DND-41 (cell line): ENCODE data around the gene TSHZ2.
"Not testable (repeated sequence)": the region's sequence is repeated elsewhere in the genome, so short reads cannot be mapped to it uniquely, and the experiment has no call there.

Source experiments
- ATAC-seq: fragments of 200-7000 bp; cut with Tn5 transposase; 3 replicates; pipeline ENCODE4 v1.9.1; 2021; ENCODE audit warnings: low read depth; ENCODE audit not compliant: insufficient read depth
- DNase-seq: peaks from one replicate; pipeline ENCODE4 v3.0.0-alpha.2; 2020
- H2AFZ ChIP-seq: 2 replicates; pipeline ENCODE4 v1.6.0; 2012; ENCODE audit warnings: low read depth, low read length
- H3K27ac ChIP-seq: 2 replicates; pipeline ENCODE4 v1.5.1; 2012; ENCODE audit warnings: low read length, inconsistent platforms
- H3K27me3 ChIP-seq: fragments of 200-600 bp; sonication (generic); 2 replicates; pipeline ENCODE4 v1.6.0; 2012; ENCODE audit warnings: low read length, mild to moderate bottlenecking, inconsistent platforms; ENCODE audit not compliant: insufficient read depth, poor library complexity
- H3K36me3 ChIP-seq: 2 replicates; pipeline ENCODE4 v1.5.1; 2012; ENCODE audit warnings: low read length, inconsistent platforms; ENCODE audit not compliant: insufficient read depth
- H3K4me1 ChIP-seq: 2 replicates; pipeline ENCODE4 v1.5.1; 2012; ENCODE audit warnings: mild to moderate bottlenecking, low read length; ENCODE audit not compliant: insufficient read depth
- H3K4me2 ChIP-seq: 2 replicates; pipeline ENCODE4 v1.6.0; 2012; ENCODE audit warnings: mild to moderate bottlenecking, moderate library complexity, low read length, inconsistent platforms; ENCODE audit not compliant: insufficient read depth
- H3K4me3 ChIP-seq, 2 experiments: fragments of 200-600 bp in 1 of 2; shearing (Covaris generic) in 1 of 2; 2 replicates each; pipeline ENCODE4 v1.5.1; 2012 to 2016; ENCODE audit warnings: inconsistent platforms in 2 of 2, low read length in 2 of 2, mild to moderate bottlenecking in 2 of 2, low read depth in 1 of 2, moderate library complexity in 1 of 2
- H3K79me2 ChIP-seq: 2 replicates; pipeline ENCODE4 v1.6.0; 2012; ENCODE audit warnings: low read length, inconsistent platforms; ENCODE audit not compliant: insufficient read depth
- H3K9ac ChIP-seq: 2 replicates; pipeline ENCODE4 v1.6.0; 2012; ENCODE audit warnings: low read depth, mild to moderate bottlenecking, inconsistent platforms, low read length, moderate library complexity
- H3K9me3 ChIP-seq: 2 replicates; pipeline ENCODE4 v1.5.1; 2012; ENCODE audit warnings: low read length, moderate library complexity, mild to moderate bottlenecking, inconsistent platforms; ENCODE audit not compliant: insufficient read depth, severe bottlenecking
- H4K20me1 ChIP-seq: 2 replicates; pipeline ENCODE4 v1.6.0; 2012; ENCODE audit warnings: low read length; ENCODE audit not compliant: insufficient read depth
- EZH2 ChIP-seq: IDR thresholded peaks from 3 replicates; pipeline ENCODE4 v1.6.1; 2012; ENCODE audit warnings: borderline replicate concordance, low read depth, mild to moderate bottlenecking, moderate library complexity, low read length, inconsistent platforms; ENCODE audit not compliant: severe bottlenecking
- TF ChIP-seq, protein P1 (sequence below): IDR thresholded peaks from 2 replicates; pipeline ENCODE4 v1.5.1; 2012; ENCODE audit warnings: borderline replicate concordance, low read length, moderate library complexity, mild to moderate bottlenecking; ENCODE audit not compliant: poor library complexity, severe bottlenecking; ENCODE audit errors: extremely low read depth

TSHZ2 gene

DNA sequence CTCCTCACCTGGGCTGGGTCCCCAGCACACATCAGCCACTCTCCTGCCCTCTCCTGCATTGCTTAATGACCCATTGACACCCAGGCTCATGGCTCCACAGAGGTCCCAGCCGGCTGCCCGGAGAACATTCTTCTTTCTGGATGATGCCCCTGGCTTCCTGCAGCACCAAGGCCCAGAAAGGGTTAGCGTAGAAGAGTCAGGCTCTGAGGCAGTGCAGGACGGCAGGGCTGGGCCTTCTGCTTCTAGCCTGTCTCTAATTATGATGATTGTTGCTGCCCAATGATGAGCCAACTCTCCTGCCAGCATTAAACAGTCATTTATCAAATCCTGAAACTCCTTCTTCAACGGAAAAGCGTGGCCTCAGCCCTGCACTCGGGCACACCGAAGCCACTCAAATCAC, 555.0 kb downstream of the TSHZ2 start:
- Histone ChIP-seq H3K36me3 (no peaks in the 10 kb centered on the region), H2AFZ (0 out of 2 replicates have a peak overlapping the region, but pooled peaks have one; percentile 13), H3K27me3 (no peaks in the 10 kb centered on the region), H3K9me3 (no peaks in the 10 kb centered on the region), H3K4me3 (no peak overlapping the region), H3K79me2 (no peaks in the 10 kb centered on the region), H3K4me2 (no peak overlapping the region), H3K27ac (no peak overlapping the region), H3K4me1 (no peaks in the 10 kb centered on the region), H3K9ac (no peak overlapping the region), H4K20me1 (no peaks in the 10 kb centered on the region)
- ATAC-seq: no peak
- no peak for DNase-seq
- no peak for TF ChIP-seq EZH2
- TF ChIP-seq, protein P1, sequence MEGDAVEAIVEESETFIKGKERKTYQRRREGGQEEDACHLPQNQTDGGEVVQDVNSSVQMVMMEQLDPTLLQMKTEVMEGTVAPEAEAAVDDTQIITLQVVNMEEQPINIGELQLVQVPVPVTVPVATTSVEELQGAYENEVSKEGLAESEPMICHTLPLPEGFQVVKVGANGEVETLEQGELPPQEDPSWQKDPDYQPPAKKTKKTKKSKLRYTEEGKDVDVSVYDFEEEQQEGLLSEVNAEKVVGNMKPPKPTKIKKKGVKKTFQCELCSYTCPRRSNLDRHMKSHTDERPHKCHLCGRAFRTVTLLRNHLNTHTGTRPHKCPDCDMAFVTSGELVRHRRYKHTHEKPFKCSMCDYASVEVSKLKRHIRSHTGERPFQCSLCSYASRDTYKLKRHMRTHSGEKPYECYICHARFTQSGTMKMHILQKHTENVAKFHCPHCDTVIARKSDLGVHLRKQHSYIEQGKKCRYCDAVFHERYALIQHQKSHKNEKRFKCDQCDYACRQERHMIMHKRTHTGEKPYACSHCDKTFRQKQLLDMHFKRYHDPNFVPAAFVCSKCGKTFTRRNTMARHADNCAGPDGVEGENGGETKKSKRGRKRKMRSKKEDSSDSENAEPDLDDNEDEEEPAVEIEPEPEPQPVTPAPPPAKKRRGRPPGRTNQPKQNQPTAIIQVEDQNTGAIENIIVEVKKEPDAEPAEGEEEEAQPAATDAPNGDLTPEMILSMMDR: no peak

DNA sequence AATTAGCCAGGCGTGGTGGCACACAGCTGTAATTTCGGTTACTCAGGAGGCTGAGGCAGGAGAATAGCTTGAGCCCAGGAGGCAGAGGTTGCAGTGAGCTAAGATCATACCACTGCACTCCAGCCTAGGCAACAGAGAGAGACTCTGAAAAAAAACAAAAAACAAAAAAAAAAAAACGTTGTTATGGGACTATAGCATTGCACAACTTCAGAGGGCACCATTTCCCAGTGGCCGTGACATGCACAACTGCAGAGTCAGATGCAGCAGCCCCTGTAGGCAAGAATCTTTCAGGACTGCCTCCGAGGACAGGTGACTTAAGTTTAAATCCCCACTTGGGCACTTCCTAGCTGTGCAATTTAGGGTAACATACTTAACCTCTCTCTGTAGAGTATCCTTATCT, 557.5 kb downstream of the TSHZ2 start:
- H3K9me3 ChIP-seq: no peaks in the 10 kb centered on the region
- no peak overlapping the region for H3K9ac ChIP-seq
- H3K4me3 ChIP-seq: no peak overlapping the region
- H3K27ac ChIP-seq: no peak overlapping the region
- no peak for TF ChIP-seq EZH2
- TF ChIP-seq, protein P1: no peak
- no peaks in the 10 kb centered on the region for H3K36me3 ChIP-seq
- no peaks in the 10 kb centered on the region for H3K27me3 ChIP-seq
- H4K20me1 ChIP-seq: no peaks in the 10 kb centered on the region
- H3K4me2 ChIP-seq: no peak overlapping the region
- DNase-seq (no peak), ATAC-seq (no peak)
- H2AFZ ChIP-seq: no peak overlapping the region
- H3K79me2 ChIP-seq: no peaks in the 10 kb centered on the region
- no peaks in the 10 kb centered on the region for H3K4me1 ChIP-seq

DNA sequence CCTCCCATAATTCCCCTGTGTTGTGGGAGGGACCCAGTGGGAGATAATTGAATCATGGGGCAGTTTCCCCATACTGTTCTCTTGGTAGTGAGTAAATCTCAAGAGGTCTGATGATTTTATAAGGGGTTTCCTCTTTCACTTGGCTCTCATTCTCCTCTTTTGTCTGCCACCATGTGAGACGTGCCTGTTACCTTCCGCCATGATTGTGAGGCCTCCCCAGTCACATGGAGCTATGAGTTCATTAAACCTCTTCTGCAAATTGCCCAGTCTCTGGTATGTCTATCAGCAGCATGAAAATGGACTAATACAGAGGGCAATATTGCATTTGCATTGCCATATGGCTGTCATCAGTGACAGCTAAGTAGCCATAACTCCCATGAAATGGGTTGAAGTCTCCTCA, 558.3 kb downstream of the TSHZ2 start:
- no peaks in the 10 kb centered on the region for H3K9me3 ChIP-seq
- no peak overlapping the region for H3K4me3 ChIP-seq
- no peak overlapping the region for H3K9ac ChIP-seq
- H3K79me2 ChIP-seq: no peaks in the 10 kb centered on the region
- H2AFZ ChIP-seq: no peak overlapping the region
- no peak overlapping the region for H3K4me2 ChIP-seq
- H3K36me3 ChIP-seq: no peaks in the 10 kb centered on the region
- H3K4me1 ChIP-seq: no peaks in the 10 kb centered on the region
- no peak overlapping the region for H3K27ac ChIP-seq
- no peak for ATAC-seq
- DNase-seq: no peak
- TF ChIP-seq, protein P1: no peak
- TF ChIP-seq EZH2: no peak
- H3K27me3 ChIP-seq: no peaks in the 10 kb centered on the region
- H4K20me1 ChIP-seq: no peaks in the 10 kb centered on the region

DNA sequence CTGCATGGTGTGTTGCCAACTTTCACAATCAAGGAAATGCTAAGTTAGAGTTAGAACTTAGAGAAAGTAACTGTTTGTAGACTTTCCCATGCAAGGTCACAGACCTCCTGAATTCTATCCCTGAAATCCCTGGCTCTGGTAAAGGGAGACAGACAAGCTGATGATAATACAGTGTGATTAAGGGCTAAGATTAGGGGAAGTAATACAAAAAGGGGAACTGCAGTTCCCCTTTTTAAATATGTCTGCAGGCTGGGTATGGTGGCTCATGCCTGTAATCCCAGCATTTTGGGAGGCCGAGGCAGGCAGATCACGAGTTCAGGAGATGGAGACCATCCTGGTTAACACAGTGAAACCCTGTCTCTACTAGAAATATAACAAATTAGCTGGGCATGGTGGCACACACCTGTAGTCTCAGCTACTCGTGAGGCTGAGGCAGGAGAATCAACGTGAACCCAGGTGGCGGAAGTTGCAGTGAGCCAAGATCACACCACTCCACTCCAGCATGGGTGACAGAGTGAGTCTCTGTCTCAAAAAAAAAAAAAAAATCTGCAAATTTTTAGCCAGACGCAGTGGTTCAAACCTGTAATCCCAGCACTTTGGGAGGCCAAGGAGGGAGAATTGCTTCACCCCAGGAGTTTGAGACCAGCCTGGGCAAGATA, 560.6 kb downstream of the TSHZ2 start:
- not testable (repeated sequence) for H3K36me3 ChIP-seq, H4K20me1 ChIP-seq, H3K27me3 ChIP-seq, H3K4me1 ChIP-seq, H3K4me3 ChIP-seq, DNase-seq, H3K9me3 ChIP-seq, H3K79me2 ChIP-seq, H2AFZ ChIP-seq, H3K27ac ChIP-seq, H3K4me2 ChIP-seq, H3K9ac ChIP-seq, ATAC-seq
